H1 (cell line): Measurements from ENCODE around the gene AMZ1. TPM values are rescaled to one million over a fixed set of nuclear protein-coding genes. Genes with fewer than 3 reads are reported as not detected.

Source experiments
- CTCF ChIA-PET: fragments of 300-600 bp; sonication (Branson Sonifier 250); formaldehyde crosslinking; loops from one replicate; lab custom pipeline; 2021; ENCODE audit not compliant: partially characterized antibody; lab: Charles Lee
- POLR2A ChIA-PET: fragments of 300-600 bp; sonication (Branson Sonifier 250); formaldehyde crosslinking; loops from one replicate; lab custom pipeline; 2021; ENCODE audit warnings: inconsistent platforms; ENCODE audit not compliant: partially characterized antibody; lab: Charles Lee
- DNase-seq, 2 experiments: peaks; one replicate each; pipeline versions ENCODE4 v3.0.0 to v3.0.0-alpha.2; 2010 to 2022; ENCODE audit warnings: low spot score in 2 of 2, low read depth in 1 of 2, mixed read lengths in 1 of 2
- FAIRE-seq: peaks from 2 replicates; lab custom pipeline; 2011; peaks lifted over from hg19 to GRCh38; lab: Jason Lieb, UNC
- H2AFZ ChIP-seq: 2 replicates; pipeline ENCODE4 v1.8.1; 2012; ENCODE audit warnings: low read length, inconsistent platforms
- H2AK5ac ChIP-seq: 2 replicates; pipeline ENCODE4 v1.6.1; 2013; ENCODE audit warnings: low read depth, low read length
- H2BK120ac ChIP-seq: replicated peaks from 2 replicates; pipeline ENCODE3; 2013; ENCODE audit warnings: low read depth, low read length, inconsistent platforms
- H2BK12ac ChIP-seq: 2 replicates; pipeline ENCODE4 v1.6.1; 2013; ENCODE audit warnings: low read depth, low read length
- H2BK15ac ChIP-seq: 2 replicates; pipeline ENCODE4 v1.6.1; 2013; ENCODE audit warnings: low read length
- H2BK20ac ChIP-seq: 2 replicates; pipeline ENCODE4 v1.6.1; 2013; ENCODE audit warnings: low read length
- H2BK5ac ChIP-seq: 2 replicates; pipeline ENCODE4 v1.6.1; 2013; ENCODE audit warnings: low read depth, low read length
- H3K14ac ChIP-seq: 2 replicates; pipeline ENCODE4 v1.6.1; 2013; ENCODE audit warnings: inconsistent platforms; ENCODE audit not compliant: insufficient read length
- H3K18ac ChIP-seq: 2 replicates; pipeline ENCODE4 v1.6.1; 2013; ENCODE audit warnings: low read length; ENCODE audit errors: extremely low read depth
- H3K23ac ChIP-seq: 2 replicates; pipeline ENCODE4 v1.6.1; 2013; ENCODE audit warnings: inconsistent platforms; ENCODE audit not compliant: insufficient read length
- H3K23me2 ChIP-seq: 2 replicates; pipeline ENCODE4 v1.6.1; 2013; ENCODE audit warnings: low read depth, low read length
- H3K27ac ChIP-seq: 2 replicates; pipeline ENCODE4 v1.6.1; 2011; ENCODE audit warnings: low read depth, low read length, inconsistent platforms
- H3K27me3 ChIP-seq, 4 experiments: replicated peaks in 1 of 4; 1 replicate in 1 of 4; 2 replicates in 3 of 4; pipeline versions ENCODE4 v1.6.1 to v1.8.1; 2011 to 2013; ENCODE audit warnings: low read length in 3 of 4, mild to moderate bottlenecking in 3 of 4, inconsistent platforms in 2 of 4, mixed read lengths in 2 of 4, moderate library complexity in 1 of 4; ENCODE audit not compliant: control insufficient read depth in 3 of 4, insufficient read depth in 3 of 4; ENCODE audit errors: extremely low read depth in 1 of 4
- H3K36me3 ChIP-seq, 4 experiments: 2 replicates each; pipeline versions ENCODE4 v1.6.1 to v1.8.1; 2011 to 2013; ENCODE audit warnings: mild to moderate bottlenecking in 4 of 4, low read length in 3 of 4, moderate library complexity in 2 of 4, control low read depth in 1 of 4, inconsistent platforms in 1 of 4; ENCODE audit not compliant: insufficient read depth in 4 of 4, control insufficient read depth in 2 of 4
- H3K4ac ChIP-seq: replicated peaks from 2 replicates; pipeline ENCODE3; 2013; ENCODE audit warnings: low read length, low read depth, mixed read lengths, inconsistent platforms; ENCODE audit not compliant: insufficient read length
- H3K4me1 ChIP-seq, 4 experiments: replicated peaks in 1 of 4; 1 replicate in 1 of 4; 2 replicates in 3 of 4; pipeline versions ENCODE4 v1.6.1 to v1.8.1; 2011 to 2013; ENCODE audit warnings: low read length in 3 of 4, inconsistent platforms in 2 of 4, mixed read lengths in 1 of 4; ENCODE audit not compliant: insufficient read depth in 4 of 4, control insufficient read depth in 3 of 4
- H3K4me2 ChIP-seq, 2 experiments: 2 replicates each; pipeline versions ENCODE4 v1.6.1 to v1.8.1; 2011 to 2013; ENCODE audit warnings: low read depth in 2 of 2, low read length in 2 of 2, control low read depth in 1 of 2, inconsistent platforms in 1 of 2, mild to moderate bottlenecking in 1 of 2; ENCODE audit not compliant: insufficient read depth in 1 of 2
- H3K4me3 ChIP-seq, 4 experiments: fragments of 200-600, 300-600 bp in 1 of 4; sonication (generic), shearing (Covaris generic), sonication (Bioruptor Twin) in 1 of 4; 2 replicates each; pipeline versions ENCODE4 v1.5.1 to v1.8.1; 2011 to 2016; ENCODE audit warnings: low read length in 4 of 4, low read depth in 3 of 4, control low read depth in 2 of 4, inconsistent platforms in 2 of 4, mild to moderate bottlenecking in 2 of 4, mixed read lengths in 1 of 4, moderate library complexity in 1 of 4; ENCODE audit not compliant: insufficient read depth in 2 of 4; ENCODE audit errors: extremely low read depth in 1 of 4
- H3K56ac ChIP-seq: replicated peaks from 2 replicates; pipeline ENCODE3; 2013; ENCODE audit warnings: low read depth, mild to moderate bottlenecking, mixed read lengths, low read length, inconsistent platforms; ENCODE audit not compliant: insufficient read length
- H3K79me1 ChIP-seq: 2 replicates; pipeline ENCODE4 v1.6.1; 2013; ENCODE audit warnings: low read depth, low read length, control low read depth
- H3K79me2 ChIP-seq, 2 experiments: 2 replicates each; pipeline versions ENCODE4 v1.6.1 to v1.8.1; 2012 to 2013; ENCODE audit warnings: low read length in 2 of 2, mild to moderate bottlenecking in 2 of 2, inconsistent platforms in 1 of 2; ENCODE audit not compliant: insufficient read depth in 2 of 2, control insufficient read depth in 1 of 2
- H3K9ac ChIP-seq, 4 experiments: replicated peaks in 1 of 4; 1 replicate in 1 of 4; 2 replicates in 3 of 4; pipeline versions ENCODE4 v1.6.1 to v1.8.1; 2011 to 2013; ENCODE audit warnings: low read depth in 3 of 4, low read length in 3 of 4, control low read depth in 2 of 4, mild to moderate bottlenecking in 2 of 4, moderate library complexity in 2 of 4, inconsistent platforms in 1 of 4; ENCODE audit errors: extremely low read depth in 1 of 4
- H3K9me3 ChIP-seq, 2 experiments: 2 replicates each; pipeline versions ENCODE4 v1.6.1 to v1.8.1; 2012 to 2013; ENCODE audit warnings: mild to moderate bottlenecking in 2 of 2, moderate library complexity in 2 of 2, control low read depth in 1 of 2, inconsistent platforms in 1 of 2, low read depth in 1 of 2, low read length in 1 of 2, mixed read lengths in 1 of 2; ENCODE audit not compliant: insufficient read depth in 2 of 2
- H4K20me1 ChIP-seq, 2 experiments: replicated peaks in 1 of 2; 2 replicates each; pipeline versions ENCODE3 to v1.8.1; 2011 to 2013; ENCODE audit warnings: inconsistent platforms in 2 of 2, low read length in 2 of 2, mild to moderate bottlenecking in 1 of 2; ENCODE audit not compliant: insufficient read depth in 2 of 2, control insufficient read depth in 1 of 2
- H4K5ac ChIP-seq: 2 replicates; pipeline ENCODE4 v1.6.1; 2013; ENCODE audit warnings: low read length, low read depth, mixed read lengths, inconsistent platforms; ENCODE audit not compliant: insufficient read length
- H4K8ac ChIP-seq: 2 replicates; pipeline ENCODE4 v1.8.0; 2013; ENCODE audit warnings: mild to moderate bottlenecking, moderate library complexity, low read length, inconsistent platforms; ENCODE audit not compliant: insufficient read depth; ENCODE audit errors: extremely low read depth
- H4K91ac ChIP-seq: replicated peaks from 2 replicates; pipeline ENCODE3; 2013; ENCODE audit warnings: low read length, mixed read lengths, inconsistent platforms; ENCODE audit not compliant: insufficient read length
- POLR2A ChIP-seq, 2 experiments: IDR thresholded peaks; 1 replicate in 1 of 2; 2 replicates in 1 of 2; pipeline ENCODE4 v1.6.1; 2011; ENCODE audit warnings: low read depth in 2 of 2, low read length in 2 of 2, mild to moderate bottlenecking in 2 of 2; ENCODE audit errors: control extremely low read depth in 1 of 2
- SP1 ChIP-seq: IDR thresholded peaks from 2 replicates; pipeline ENCODE4 v1.6.1; 2011; ENCODE audit warnings: low read depth, low read length
- WGBS, 2 experiments: shearing (Covaris generic) in 1 of 2; methylation state at CpG; one replicate each; pipeline versions ENCODE4 v1.1.6 to v1.1.7; 2013 to 2015; ENCODE audit warnings: low lambda C conversion rate in 2 of 2, mixed read lengths in 2 of 2, inconsistent platforms in 1 of 2, low coverage in 1 of 2, missing lambda C conversion rate in 1 of 2; ENCODE audit not compliant: insufficient replicate concordance in 2 of 2, insufficient coverage in 1 of 2, insufficient read length in 1 of 2; ENCODE audit errors: extremely low coverage in 1 of 2, missing lambda C conversion rate in 1 of 2; 5-methylcytosine and 5-hydroxymethylcytosine counted together
- polyA plus RNA-seq, 7 experiments: library from polyadenylated mRNA; depleted of rRNA in 3 of 7; stranded (reverse) in 5 of 7; unstranded in 2 of 7; fragments of >200 nt in 5 of 7; fragments of 200-250 nt in 2 of 7; gene quantifications; 1 replicate in 5 of 7; 2 replicates in 1 of 7; 4 replicates in 1 of 7; pipeline versions ENCODE4 v1.2.1 to v1.2.3, GENCODE V29; 2011 to 2013; ENCODE audit warnings: missing spikeins in 2 of 7, mixed read lengths in 2 of 7
- total RNA-seq: library from RNA; stranded (reverse); fragmentation: NEBNext Ultra II Directional; extraction: Animal tissue kit (Norgen Biotek cat#: 25700); gene quantifications from 2 replicates; pipeline ENCODE4 v1.2.1, GENCODE V29; 2021

AMZ1 gene
- total and polyA plus RNA-seq, 2 of the 8 experiments (the other 6 are each of a cell fraction or from before 2014, with no cell fraction given), result 0.59 to 1.4 TPM

DNA sequence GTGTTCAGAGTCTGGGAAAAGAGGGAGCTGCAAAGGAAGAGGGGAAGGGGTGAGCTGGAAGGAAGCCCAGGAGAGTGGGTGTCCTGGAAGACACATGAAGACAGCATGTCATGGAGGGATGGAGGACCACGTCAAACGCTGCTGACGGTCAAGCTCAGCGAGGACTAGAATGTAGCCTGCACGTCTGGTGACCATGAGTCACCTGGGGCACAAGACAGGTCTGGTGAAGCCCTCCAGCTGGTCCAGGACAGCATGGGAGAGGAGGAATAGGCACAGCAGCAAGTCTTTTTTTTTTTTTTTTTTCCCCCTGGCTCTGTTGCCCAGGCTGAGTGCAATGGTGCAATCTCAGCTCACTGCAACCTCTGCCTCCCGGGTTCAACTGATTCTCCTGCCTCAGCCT lies 19.6 kb upstream of the AMZ1 start:
- Histone ChIP-seq H3K9ac (no peak overlapping the region), H2BK120ac (peak overlapping the region; percentile 54), H3K79me1 (no peaks in the 10 kb centered on the region), H3K4me2 (no peak overlapping the region), H4K5ac (no peak overlapping the region), H2AK5ac (no peak overlapping the region), H3K27ac (no peak overlapping the region), H3K4ac (no peak overlapping the region), H3K18ac (no peak overlapping the region), H2BK12ac (no peak overlapping the region), H2BK15ac (no peak overlapping the region), H3K27me3 (peaks cover 0 to 7% (median 0%) of the 10 kb centered on the region in 4 experiments; a peak in 2 of 7 replicates), H4K8ac (no peak overlapping the region), H4K91ac (no peak overlapping the region), H3K4me3 (no peak overlapping the region), H3K79me2 (no peaks in the 10 kb centered on the region), H3K23ac (no peak overlapping the region), H2BK5ac (no peak overlapping the region), H3K23me2 (no peaks in the 10 kb centered on the region), H2BK20ac (no peak overlapping the region), H4K20me1 (no peaks in the 10 kb centered on the region), H3K14ac (no peak overlapping the region), H3K56ac (no peak overlapping the region), H3K9me3 (peaks cover 0 to 4% of the 10 kb centered on the region in 2 experiments; a peak in 2 of 4 replicates), H2AFZ (no peak overlapping the region), H3K4me1 (peaks cover 0 to 4% (median under 1%) of the 10 kb centered on the region in 4 experiments; a peak in 2 of 7 replicates), H3K36me3 (no peaks in the 10 kb centered on the region)
- ChIA-PET CTCF (interaction anchor here (1.0 to 8.1 kb wide), 6 partner anchors 13 to 101 kb away, joined by 3 to 83 read pairs (median 6); no protein-coding TSS in a partner anchor), POLR2A (no interaction called here)
- DNase-seq, result no peak
- 93% methylated on average over 6 of the region's 6 CpGs; no CpG with 5 or more reads in 1 of the 2 experiments for WGBS, 2 experiments
- FAIRE-seq, result no peak
- TF ChIP-seq POLR2A (IDR thresholded peaks at IDR 0.05; ENCODE audit: control extremely low read depth in 1 of 2, low read depth in 2 of 2, low read length in 2 of 2), result 0 out of 3 replicates have a peak, but pooled peaks of 1 of the 2 experiments have one; percentile 20
- no peak for TF ChIP-seq SP1
